Measurements from ENCODE around the gene ZIM2.
"Not testable (repeated sequence)": the region's sequence is repeated elsewhere in the genome, so short reads cannot be mapped to it uniquely, and the experiment has no call there.

Gene ZIM2

GRCh38 chr19:56840451-56841192 lies at the start of gene ZIM2, which contains the start of gene PEG3:
Gene ZIM2, minus strand, starts transcription at chr19:56840726. Its CDS starts 16,449 bp downstream, at chr19:56824277.
Gene PEG3, minus strand, starts transcription at chr19:56840726. Its CDS starts 16,071 bp downstream, at chr19:56824655.
- no peak for DNase-seq (ENCODE audit: low read depth in 2 of 2)

DNA sequence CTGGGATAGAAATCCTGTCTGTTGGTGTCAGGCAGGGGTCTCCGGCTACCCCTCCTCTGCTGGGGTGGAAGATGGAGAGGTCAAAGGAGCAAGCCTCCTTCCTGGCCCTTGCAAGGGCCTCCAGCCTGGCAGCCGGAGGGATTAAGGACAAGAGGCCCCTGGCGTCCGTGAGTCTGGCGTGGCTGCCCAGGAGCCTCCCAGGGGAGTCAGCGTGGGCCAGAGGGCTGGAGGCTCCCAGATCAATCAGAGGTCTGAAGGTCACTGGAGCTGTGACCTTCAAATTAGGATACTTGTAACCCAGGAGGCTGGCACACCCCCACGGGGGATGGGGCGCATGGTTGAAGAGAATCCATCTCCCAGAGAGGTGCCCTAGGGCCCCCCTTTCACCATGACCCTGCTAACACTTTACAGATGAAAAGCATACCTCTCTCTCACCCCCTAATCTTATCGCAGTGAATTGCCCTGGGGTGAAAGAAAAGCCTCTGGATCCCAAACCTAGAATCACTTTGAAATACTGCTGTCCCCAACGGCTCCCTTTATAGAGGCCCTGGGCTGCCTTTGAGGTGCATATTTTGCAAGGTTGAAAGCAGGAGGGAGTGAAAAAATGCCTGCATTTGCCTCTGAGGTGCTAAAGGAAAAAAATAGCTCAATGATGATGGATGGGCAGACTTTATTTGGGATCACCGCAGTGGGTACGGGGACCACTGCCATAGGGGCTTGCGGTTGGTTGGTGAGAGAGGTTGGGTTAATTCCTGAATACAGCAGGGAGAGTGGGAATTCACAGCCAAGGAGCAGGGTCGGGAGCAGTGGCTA lies 44.9 kb upstream of the ZIM2 start:
- DNase-seq (ENCODE audit: low read depth in 2 of 2), result no peak

DNA sequence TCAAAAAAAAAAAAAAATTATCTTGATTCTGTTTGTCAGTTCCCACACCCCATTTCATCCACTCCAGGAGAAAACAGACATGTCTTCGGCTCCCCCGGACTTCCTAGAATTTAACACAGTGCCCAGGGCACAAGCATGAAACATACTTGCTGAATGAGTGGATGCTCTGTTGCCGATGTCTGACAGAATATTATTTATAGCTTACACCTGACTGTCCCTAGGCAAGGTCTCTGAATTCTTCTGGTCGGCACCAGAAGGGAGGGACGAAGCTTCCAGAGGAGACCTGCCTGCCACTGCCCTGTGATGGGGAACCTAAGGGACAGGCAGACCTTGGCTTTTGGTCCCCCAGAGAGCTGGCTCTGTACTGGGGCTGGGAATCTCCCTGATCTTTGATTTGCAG lies 43.9 kb upstream of the ZIM2 start:
- DNase-seq (ENCODE audit: low read depth in 2 of 2), result no peak

DNA sequence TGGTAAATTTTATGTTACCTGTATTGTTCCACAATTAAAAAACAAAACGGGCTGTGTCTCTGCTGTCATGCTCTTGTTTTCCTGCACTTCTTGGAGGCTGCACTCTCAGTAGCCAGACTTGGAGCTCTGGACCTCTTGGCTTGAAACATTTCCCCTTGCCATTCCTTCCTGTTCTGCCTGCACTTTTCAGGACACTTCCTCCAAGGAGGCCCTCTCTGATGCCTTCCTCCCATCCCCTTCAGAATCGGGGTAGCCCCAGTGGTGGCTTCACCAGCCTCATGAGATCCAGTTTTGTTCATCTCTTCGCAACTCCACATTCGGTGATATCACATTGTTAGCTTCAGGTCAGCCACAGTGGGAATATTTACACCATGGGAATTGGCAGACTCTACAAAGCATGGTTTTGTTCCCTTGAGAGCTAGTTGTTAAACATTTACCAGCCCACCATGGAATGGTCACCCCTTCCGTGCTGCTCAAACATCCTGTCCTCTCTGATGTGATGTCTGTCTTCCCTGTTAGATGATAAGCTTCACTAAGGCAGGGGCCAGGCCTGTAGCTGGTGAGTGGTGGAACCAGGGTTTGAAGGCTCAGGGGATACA lies 40.2 kb upstream of the ZIM2 start:
- DNase-seq (ENCODE audit: low read depth in 2 of 2), result no peak

DNA sequence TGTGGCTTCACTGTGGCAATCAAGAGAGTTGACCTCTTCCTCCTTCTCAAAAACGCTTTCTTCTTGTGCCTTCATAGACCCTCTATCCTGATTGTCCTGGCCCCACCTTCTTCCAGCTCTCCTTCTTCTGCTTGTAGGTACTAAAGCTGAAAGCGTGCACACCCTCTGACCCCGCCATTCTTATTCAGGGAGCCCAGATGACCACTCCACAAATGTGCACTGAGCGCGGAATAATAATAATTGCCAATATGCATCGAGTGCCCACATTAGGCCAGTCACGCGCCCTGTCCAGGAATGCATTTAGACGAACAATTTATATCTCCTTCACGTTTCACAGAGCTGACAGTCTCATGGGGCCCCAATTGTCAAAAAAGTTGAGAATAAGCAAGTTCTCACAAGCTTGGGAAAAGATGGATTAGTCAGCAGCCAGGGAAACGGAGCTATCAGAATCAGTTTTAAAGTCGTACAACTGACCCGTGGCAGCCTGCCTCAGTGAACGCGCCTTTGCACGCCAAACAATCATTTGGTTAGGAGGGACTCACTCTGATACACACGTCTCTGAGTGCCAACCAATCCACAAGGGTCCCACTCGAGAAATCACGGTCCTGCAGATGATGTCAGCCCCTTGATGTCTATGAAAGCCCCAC lies 36.7 kb upstream of the ZIM2 start:
- no peak for DNase-seq (ENCODE audit: low read depth in 2 of 2)

DNA sequence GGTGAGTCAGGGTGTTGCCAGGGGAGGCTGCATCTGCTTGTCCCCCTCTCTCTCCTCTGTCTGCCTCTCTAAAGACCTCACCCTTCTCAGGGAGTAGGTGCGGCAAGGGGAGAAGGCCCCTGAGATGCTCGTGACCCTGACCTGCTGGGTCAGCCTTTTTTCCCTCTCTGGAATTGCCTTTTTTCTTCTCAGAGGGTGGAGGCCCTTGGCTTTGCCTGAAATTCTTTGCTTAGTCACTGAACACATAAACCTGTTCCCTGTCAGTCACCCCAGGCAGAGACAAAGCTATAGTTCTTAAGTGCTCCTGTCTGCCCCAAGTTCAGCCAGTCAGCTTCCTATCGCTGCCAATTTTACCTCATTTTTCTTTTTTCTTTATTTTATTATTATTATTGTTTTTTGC lies 35.2 kb upstream of the ZIM2 start:
- no peak for DNase-seq (ENCODE audit: low read depth in 2 of 2)

DNA sequence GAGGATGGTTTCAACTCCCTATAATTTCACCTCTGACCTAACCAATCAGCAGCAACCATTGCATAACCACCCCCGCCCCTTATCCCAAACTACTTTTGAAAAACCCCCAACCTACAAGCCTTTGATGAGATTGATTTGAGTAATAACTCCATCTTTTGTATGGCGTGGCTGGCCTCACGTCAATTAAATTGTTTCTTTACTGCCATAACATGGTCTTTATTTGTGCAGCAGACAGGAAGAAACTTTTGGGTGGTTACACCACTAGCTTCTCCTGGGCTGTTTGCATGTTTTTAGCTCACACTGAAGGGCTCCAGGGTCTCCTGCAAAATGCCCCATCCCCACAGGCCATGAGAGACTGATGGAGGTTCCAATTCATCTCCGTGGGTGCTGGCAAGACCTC lies 34.0 kb upstream of the ZIM2 start:
- no peak for DNase-seq (ENCODE audit: low read depth in 2 of 2)

GRCh38 chr19:56873493-56873892 lies 33.0 kb upstream of the ZIM2 start:
- DNase-seq (ENCODE audit: low read depth in 2 of 2), result no peak

- DNase-seq (ENCODE audit: low read depth in 2 of 2), result no peak
These were observed 29.4 kb upstream of the ZIM2 start for GRCh38 chr19:56869886-56870285.

GRCh38 chr19:56868446-56868845 lies 27.9 kb upstream of the ZIM2 start:
- DNase-seq (ENCODE audit: low read depth in 2 of 2), result no peak

DNA sequence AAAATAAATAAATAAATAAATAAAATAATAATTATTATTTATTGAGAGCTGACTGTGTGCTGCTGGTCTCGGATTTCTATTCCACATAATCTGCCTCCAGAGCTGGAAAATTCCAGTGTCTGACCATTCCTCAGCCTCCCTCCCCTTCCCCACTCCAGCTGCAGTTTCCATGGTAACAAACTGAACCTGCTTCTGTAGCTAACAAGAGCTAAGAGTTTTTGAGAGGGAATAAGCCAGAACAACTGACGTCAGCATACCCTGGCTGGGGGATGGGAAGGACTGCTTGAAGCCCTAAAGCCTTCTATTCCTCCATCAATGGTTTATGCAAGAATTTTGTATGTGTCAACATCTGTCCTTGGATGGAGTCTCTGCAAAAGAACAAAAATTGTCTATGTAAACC lies 26.0 kb upstream of the ZIM2 start:
- DNase-seq (ENCODE audit: low read depth in 2 of 2), result no peak

- DNase-seq (ENCODE audit: low read depth in 2 of 2), result no peak
These were observed 24.1 kb upstream of the ZIM2 start for GRCh38 chr19:56864443-56865125.

- no peak for DNase-seq (ENCODE audit: low read depth in 2 of 2)
These were observed 22.2 kb upstream of the ZIM2 start for GRCh38 chr19:56862741-56863140.

GRCh38 chr19:56860409-56860808 lies 19.9 kb upstream of the ZIM2 start:
- not testable (repeated sequence) for DNase-seq (ENCODE audit: low read depth in 2 of 2)

GRCh38 chr19:56858026-56858425 lies 17.5 kb upstream of the ZIM2 start:
- DNase-seq (ENCODE audit: low read depth in 2 of 2), result no peak

DNA sequence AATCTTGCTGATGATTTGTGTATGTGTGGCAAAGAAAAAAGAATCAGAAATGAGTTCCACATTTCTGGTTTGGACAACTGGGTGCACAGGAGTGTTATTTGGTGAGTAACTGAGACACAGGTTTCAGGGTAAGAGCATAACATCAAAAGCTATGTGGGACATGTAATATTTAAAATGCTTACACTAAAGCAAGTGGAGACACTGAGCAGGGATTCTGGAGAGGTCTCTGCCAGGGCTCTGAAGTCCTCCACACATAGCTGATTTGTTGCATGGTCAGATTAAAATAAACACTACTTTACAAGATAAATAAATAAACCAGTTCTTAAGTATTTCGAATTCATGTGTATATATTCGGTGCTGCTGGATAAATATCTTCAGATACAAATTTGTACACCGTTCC lies 16.3 kb upstream of the ZIM2 start:
- DNase-seq (ENCODE audit: low read depth in 2 of 2), result no peak

GRCh38 chr19:56852361-56852760 lies 11.8 kb upstream of the ZIM2 start:
- DNase-seq (ENCODE audit: low read depth in 2 of 2), result not testable (repeated sequence)

GRCh38 chr19:56848166-56848565 lies 7.6 kb upstream of the ZIM2 start:
- no peak for DNase-seq (ENCODE audit: low read depth in 2 of 2)

DNA sequence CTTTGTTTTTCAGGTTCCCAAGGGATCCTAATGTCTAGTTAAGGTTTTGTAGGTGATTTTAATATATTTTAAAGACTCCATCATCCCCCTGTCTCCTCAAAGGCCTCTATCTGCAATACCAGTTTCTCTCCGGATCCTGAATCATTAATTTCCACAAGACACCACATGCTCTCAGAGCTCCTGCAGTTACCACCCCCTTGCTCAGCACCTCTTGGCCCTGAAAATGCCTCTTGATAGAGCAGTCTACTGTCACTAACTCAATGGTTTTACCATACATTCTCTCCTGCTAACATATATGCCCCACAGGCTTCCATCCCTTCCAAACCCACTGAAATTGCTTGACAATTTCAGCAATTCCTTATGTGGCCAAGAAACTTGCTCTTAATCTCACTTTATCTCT lies 1.9 kb upstream of the ZIM2 start:
- DNase-seq (ENCODE audit: low read depth in 2 of 2), result no peak

GRCh38 chr19:56841193-56841543 lies 642 bp upstream of the ZIM2 start:
- no peak for DNase-seq (ENCODE audit: low read depth in 2 of 2)

GRCh38 chr19:56839652-56840450 lies 675 bp downstream of the ZIM2 start:
- no peak for DNase-seq (ENCODE audit: low read depth in 2 of 2)

Measured in stimulated activated CD4-positive, alpha-beta T cell treated with anti-CD3 and anti-CD28 coated beads, Interleukin-1b, Interleukin-23, amount 100 ng/mL, for 1 hour (primary cell).